SK-N-SH (cell line): ENCODE results near the gene CCDC141. TPM values are rescaled to one million over a fixed set of nuclear protein-coding genes. Genes with fewer than 3 reads are reported as not detected.

Source experiments
- CTCF ChIA-PET: fragments of 300-600, 350-600 bp; formaldehyde crosslinking; extraction: SDS; loops from one replicate; lab custom pipeline; 2021; lab: Yijun Ruan, JAX
- POLR2A ChIA-PET: fragments of 350-600 bp; sonication (Branson Sonifier 250); formaldehyde crosslinking; extraction: SDS; loops from one replicate; lab custom pipeline; 2020; ENCODE audit warnings: antibody characterized with exemption, inconsistent platforms; lab: Yijun Ruan, JAX
- DNase-seq: peaks from one replicate; pipeline ENCODE4 v3.0.0; 2012
- H2AFZ ChIP-seq: fragments of 200-600 bp; sonication (generic); 2 replicates; pipeline ENCODE4 v1.8.1; 2016; ENCODE audit warnings: antibody characterized with exemption, mild to moderate bottlenecking, low read depth
- H3F3A ChIP-seq: fragments of 200-600 bp; sonication (generic); replicated peaks from 2 replicates; pipeline ENCODE3; 2016; ENCODE audit warnings: antibody characterized with exemption, mild to moderate bottlenecking; ENCODE audit not compliant: insufficient read depth
- H3K27ac ChIP-seq, 2 experiments: fragments of 200-500 bp in 1 of 2; fragments of 200-600 bp in 1 of 2; sonication (Bioruptor generic) in 1 of 2; sonication (generic), shearing (Covaris generic) in 1 of 2; 2 replicates each; pipeline versions ENCODE4 v1.5.1 to v1.6.1; 2014 to 2016; ENCODE audit warnings: low read depth in 2 of 2, inconsistent platforms in 1 of 2, low read length in 1 of 2, mild to moderate bottlenecking in 1 of 2, mixed read lengths in 1 of 2
- H3K27me3 ChIP-seq: fragments of 200-600 bp; sonication (generic), shearing (Covaris generic); 2 replicates; pipeline ENCODE4 v1.6.1; 2016; ENCODE audit warnings: mixed run types; ENCODE audit not compliant: insufficient read depth
- H3K36me3 ChIP-seq, 2 experiments: fragments of 200-500 bp in 1 of 2; fragments of 200-600 bp in 1 of 2; sonication (Bioruptor generic) in 1 of 2; sonication (generic) in 1 of 2; replicated peaks in 1 of 2; 2 replicates each; pipeline versions ENCODE3 to v1.5.1; 2014 to 2016; ENCODE audit warnings: low read length in 1 of 2, mild to moderate bottlenecking in 1 of 2; ENCODE audit not compliant: insufficient read depth in 2 of 2, control insufficient read depth in 1 of 2
- H3K4me1 ChIP-seq, 2 experiments: fragments of 200-500 bp in 1 of 2; fragments of 200-600 bp in 1 of 2; sonication (Bioruptor generic) in 1 of 2; sonication (generic), shearing (Covaris generic) in 1 of 2; 2 replicates each; pipeline versions ENCODE4 v1.5.1 to v1.6.1; 2014 to 2016; ENCODE audit warnings: low read depth in 1 of 2, low read length in 1 of 2, mixed run types in 1 of 2; ENCODE audit not compliant: insufficient read depth in 2 of 2, control insufficient read depth in 1 of 2
- H3K4me2 ChIP-seq: fragments of 200-600 bp; sonication (generic), shearing (Covaris generic); 2 replicates; pipeline ENCODE4 v1.6.1; 2017; ENCODE audit warnings: mixed run types
- H3K4me3 ChIP-seq, 2 experiments: fragments of 200-500 bp in 1 of 2; fragments of 200-600 bp in 1 of 2; sonication (Bioruptor generic) in 1 of 2; sonication (generic), shearing (Covaris generic) in 1 of 2; 2 replicates each; pipeline versions ENCODE4 v1.5.1 to v1.8.1; 2014 to 2016; ENCODE audit warnings: low read depth in 2 of 2, inconsistent platforms in 1 of 2, low read length in 1 of 2, mild to moderate bottlenecking in 1 of 2, mixed read lengths in 1 of 2, moderate library complexity in 1 of 2
- H3K79me2 ChIP-seq: fragments of 200-600 bp; sonication (generic); 2 replicates; pipeline ENCODE4 v1.8.1; 2017; ENCODE audit warnings: mild to moderate bottlenecking; ENCODE audit not compliant: insufficient read depth
- H3K9ac ChIP-seq: fragments of 200-600 bp; sonication (generic); 2 replicates; pipeline ENCODE4 v1.6.1; 2017; ENCODE audit warnings: mixed run types
- H3K9me2 ChIP-seq: fragments of 200-600 bp; sonication (generic); 2 replicates; pipeline ENCODE4 v1.6.1; 2017; ENCODE audit warnings: mixed run types
- H3K9me3 ChIP-seq: fragments of 200-600 bp; sonication (generic); 2 replicates; pipeline ENCODE4 v1.6.1; 2017; ENCODE audit warnings: mixed run types, mild to moderate bottlenecking, moderate library complexity
- H4K20me1 ChIP-seq: fragments of 200-600 bp; sonication (generic); 2 replicates; pipeline ENCODE4 v1.6.1; 2017; ENCODE audit warnings: mild to moderate bottlenecking, mixed run types; ENCODE audit not compliant: insufficient read depth
- ELF1 ChIP-seq: IDR thresholded peaks from 2 replicates; pipeline ENCODE4 v1.4.0; 2012
- EZH2phosphoT487 ChIP-seq: fragments of 200-600 bp; sonication (generic); IDR thresholded peaks from 2 replicates; pipeline ENCODE4 v1.6.1; 2017; ENCODE audit warnings: low read depth, mixed run types, mild to moderate bottlenecking, antibody characterized with exemption, moderate library complexity, borderline replicate concordance
- FOXM1 ChIP-seq: IDR thresholded peaks from 2 replicates; pipeline ENCODE4 v1.4.0; 2012; ENCODE audit warnings: low read depth, mild to moderate bottlenecking
- JUND ChIP-seq: IDR thresholded peaks from 2 replicates; pipeline ENCODE4 v1.4.0; 2012
- MAX ChIP-seq: IDR thresholded peaks from 2 replicates; pipeline ENCODE4 v1.4.0; 2012; ENCODE audit warnings: low read depth
- MXI1 ChIP-seq: IDR thresholded peaks from 2 replicates; pipeline ENCODE4 v1.6.1; 2012; ENCODE audit warnings: mild to moderate bottlenecking, low read depth, low read length, improper control_type of control experiment
- RAD21 ChIP-seq: IDR thresholded peaks from 2 replicates; pipeline ENCODE4 v1.6.1; 2012; ENCODE audit warnings: mild to moderate bottlenecking, low read length
- RCOR1 ChIP-seq: fragments of 150-350 bp; IDR thresholded peaks from 2 replicates; pipeline ENCODE4 v1.6.1; 2017; ENCODE audit warnings: antibody characterized with exemption, low read length
- SIN3A ChIP-seq: IDR thresholded peaks from 2 replicates; pipeline ENCODE4 v1.6.1; 2012; ENCODE audit warnings: low read depth, mild to moderate bottlenecking, low read length, moderate library complexity, borderline replicate concordance
- TAF1 ChIP-seq: IDR thresholded peaks from 2 replicates; pipeline ENCODE4 v1.6.1; 2012; ENCODE audit warnings: low read depth, mild to moderate bottlenecking, low read length, moderate library complexity, borderline replicate concordance
- TCF12 ChIP-seq: IDR thresholded peaks from 2 replicates; pipeline ENCODE4 v1.4.0; 2012
- USF1 ChIP-seq: IDR thresholded peaks from 2 replicates; pipeline ENCODE4 v1.4.0; 2012; ENCODE audit warnings: low read depth, borderline replicate concordance
- WGBS: methylation state at CpG from one replicate; pipeline ENCODE4 v1.1.6; 2017; ENCODE audit warnings: low lambda C conversion rate; 5-methylcytosine and 5-hydroxymethylcytosine counted together
- polyA plus RNA-seq, 3 experiments: library from polyadenylated mRNA; depleted of rRNA; stranded (reverse); fragments of >200 nt; gene quantifications; 2 replicates each; pipeline ENCODE4 v1.2.3, GENCODE V29; 2012
- TF ChIP-seq, protein P1 (sequence below): fragments of 200-600 bp; sonication (generic); IDR thresholded peaks from 2 replicates; pipeline ENCODE4 v1.6.1; 2017; ENCODE audit warnings: antibody characterized with exemption, mild to moderate bottlenecking, moderate library complexity
- TF ChIP-seq, protein P2 (sequence below): IDR thresholded peaks from 2 replicates; pipeline ENCODE4; 2012
- TF ChIP-seq, protein P3 (sequence below): IDR thresholded peaks from 2 replicates; pipeline ENCODE4 v1.4.0; 2012; ENCODE audit warnings: low read depth, borderline replicate concordance

CCDC141 gene
- polyA plus RNA-seq, 1 of the 3 experiments (the other 2 are of a cell fraction) = 0.02 TPM

- TF ChIP-seq MXI1 (no peak), MAX (no peak), FOXM1 (no peak), RCOR1 (no peak), JUND (no peak), RAD21 (no peak), ELF1 (no peak), SIN3A (no peak), USF1 (no peak), TCF12 (no peak), TAF1 (no peak), EZH2phosphoT487 (no peak)
- TF ChIP-seq, protein P1, sequence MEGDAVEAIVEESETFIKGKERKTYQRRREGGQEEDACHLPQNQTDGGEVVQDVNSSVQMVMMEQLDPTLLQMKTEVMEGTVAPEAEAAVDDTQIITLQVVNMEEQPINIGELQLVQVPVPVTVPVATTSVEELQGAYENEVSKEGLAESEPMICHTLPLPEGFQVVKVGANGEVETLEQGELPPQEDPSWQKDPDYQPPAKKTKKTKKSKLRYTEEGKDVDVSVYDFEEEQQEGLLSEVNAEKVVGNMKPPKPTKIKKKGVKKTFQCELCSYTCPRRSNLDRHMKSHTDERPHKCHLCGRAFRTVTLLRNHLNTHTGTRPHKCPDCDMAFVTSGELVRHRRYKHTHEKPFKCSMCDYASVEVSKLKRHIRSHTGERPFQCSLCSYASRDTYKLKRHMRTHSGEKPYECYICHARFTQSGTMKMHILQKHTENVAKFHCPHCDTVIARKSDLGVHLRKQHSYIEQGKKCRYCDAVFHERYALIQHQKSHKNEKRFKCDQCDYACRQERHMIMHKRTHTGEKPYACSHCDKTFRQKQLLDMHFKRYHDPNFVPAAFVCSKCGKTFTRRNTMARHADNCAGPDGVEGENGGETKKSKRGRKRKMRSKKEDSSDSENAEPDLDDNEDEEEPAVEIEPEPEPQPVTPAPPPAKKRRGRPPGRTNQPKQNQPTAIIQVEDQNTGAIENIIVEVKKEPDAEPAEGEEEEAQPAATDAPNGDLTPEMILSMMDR = no peak
- TF ChIP-seq, protein P2, sequence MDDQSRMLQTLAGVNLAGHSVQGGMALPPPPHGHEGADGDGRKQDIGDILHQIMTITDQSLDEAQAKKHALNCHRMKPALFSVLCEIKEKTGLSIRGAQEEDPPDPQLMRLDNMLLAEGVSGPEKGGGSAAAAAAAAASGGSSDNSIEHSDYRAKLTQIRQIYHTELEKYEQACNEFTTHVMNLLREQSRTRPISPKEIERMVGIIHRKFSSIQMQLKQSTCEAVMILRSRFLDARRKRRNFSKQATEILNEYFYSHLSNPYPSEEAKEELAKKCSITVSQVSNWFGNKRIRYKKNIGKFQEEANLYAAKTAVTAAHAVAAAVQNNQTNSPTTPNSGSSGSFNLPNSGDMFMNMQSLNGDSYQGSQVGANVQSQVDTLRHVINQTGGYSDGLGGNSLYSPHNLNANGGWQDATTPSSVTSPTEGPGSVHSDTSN = no peak
- TF ChIP-seq, protein P3, sequence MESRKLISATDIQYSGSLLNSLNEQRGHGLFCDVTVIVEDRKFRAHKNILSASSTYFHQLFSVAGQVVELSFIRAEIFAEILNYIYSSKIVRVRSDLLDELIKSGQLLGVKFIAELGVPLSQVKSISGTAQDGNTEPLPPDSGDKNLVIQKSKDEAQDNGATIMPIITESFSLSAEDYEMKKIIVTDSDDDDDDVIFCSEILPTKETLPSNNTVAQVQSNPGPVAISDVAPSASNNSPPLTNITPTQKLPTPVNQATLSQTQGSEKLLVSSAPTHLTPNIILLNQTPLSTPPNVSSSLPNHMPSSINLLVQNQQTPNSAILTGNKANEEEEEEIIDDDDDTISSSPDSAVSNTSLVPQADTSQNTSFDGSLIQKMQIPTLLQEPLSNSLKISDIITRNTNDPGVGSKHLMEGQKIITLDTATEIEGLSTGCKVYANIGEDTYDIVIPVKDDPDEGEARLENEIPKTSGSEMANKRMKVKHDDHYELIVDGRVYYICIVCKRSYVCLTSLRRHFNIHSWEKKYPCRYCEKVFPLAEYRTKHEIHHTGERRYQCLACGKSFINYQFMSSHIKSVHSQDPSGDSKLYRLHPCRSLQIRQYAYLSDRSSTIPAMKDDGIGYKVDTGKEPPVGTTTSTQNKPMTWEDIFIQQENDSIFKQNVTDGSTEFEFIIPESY = no peak
- TF ChIP-seq, all 33 proteins: peak for 0
- Histone ChIP-seq H3K4me3 (no peak overlapping the region), H3F3A (no peaks in the 10 kb centered on the region), H3K36me3 (no peaks in the 10 kb centered on the region), H3K27ac (no peak overlapping the region), H3K27me3 (no peaks in the 10 kb centered on the region), H2AFZ (no peak overlapping the region), H3K4me2 (no peak overlapping the region), H3K79me2 (no peaks in the 10 kb centered on the region), H3K4me1 (no peaks in the 10 kb centered on the region), H4K20me1 (no peaks in the 10 kb centered on the region), H3K9me3 (no peaks in the 10 kb centered on the region), H3K9ac (no peak overlapping the region), H3K9me2 (no peaks in the 10 kb centered on the region)
- WGBS = 46% methylated on average over 5 of the region's 5 CpGs
- ChIA-PET CTCF (no interaction called here), POLR2A (no interaction called here)
- DNase-seq = no peak
These were observed 27.3 kb downstream of the CCDC141 start for GRCh38 chr2:179022685-179023084.
